ENCODE measurements around the gene PTCD1.
"Not testable (repeated sequence)": the region's sequence is repeated elsewhere in the genome, so short reads cannot be mapped to it uniquely, and the experiment has no call there.

PTCD1 gene

DNA sequence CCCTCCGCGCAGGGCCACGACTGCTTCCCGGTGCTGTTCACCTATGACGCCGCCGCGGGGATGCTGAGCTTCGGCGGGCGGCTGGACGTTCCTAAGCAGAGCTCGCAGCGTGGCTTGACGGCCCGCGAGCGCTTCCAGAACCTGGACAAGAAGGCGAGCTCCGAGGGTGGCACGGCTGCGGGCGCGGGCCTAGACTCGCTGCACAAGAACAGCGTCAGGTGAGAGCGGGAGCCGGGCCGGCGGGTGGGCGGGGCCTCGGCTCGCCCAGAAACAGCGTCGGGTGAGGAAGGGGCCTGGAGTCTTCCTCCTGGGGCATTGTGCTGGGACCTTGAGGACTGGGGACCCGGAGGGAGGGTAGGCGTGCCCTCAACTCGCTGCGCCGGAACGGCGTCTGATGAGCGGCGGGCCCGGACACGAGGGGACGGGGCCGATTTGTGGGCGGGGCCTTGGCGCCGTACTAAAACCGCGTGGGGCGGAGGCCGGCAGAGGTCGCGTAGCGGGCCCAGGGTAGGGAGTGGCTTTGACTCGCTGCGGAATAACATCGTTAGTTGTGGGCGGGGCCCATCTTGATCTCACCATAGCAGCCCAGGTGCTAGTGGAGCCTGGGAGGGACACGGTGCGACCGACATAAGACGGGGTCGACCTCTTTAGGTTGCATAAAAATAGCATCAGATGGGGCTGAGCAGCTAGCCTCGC is 45.8 kb downstream of the PTCD1 start:
- Mint-ChIP-seq H3K27ac (peak overlapping the region; percentile 80), H3K9me3 (no peaks in the 10 kb centered on the region), H3K4me1 (peaks cover 27% of the 10 kb centered on the region), H3K36me3 (ENCODE audit: low read depth) (peaks cover 59% of the 10 kb centered on the region), H3K4me3 (peak overlapping the region; percentile 46), H3K27me3 (no peaks in the 10 kb centered on the region)
- ATAC-seq, result peak; percentile 77
- peak; percentile 76 for DNase-seq

DNA sequence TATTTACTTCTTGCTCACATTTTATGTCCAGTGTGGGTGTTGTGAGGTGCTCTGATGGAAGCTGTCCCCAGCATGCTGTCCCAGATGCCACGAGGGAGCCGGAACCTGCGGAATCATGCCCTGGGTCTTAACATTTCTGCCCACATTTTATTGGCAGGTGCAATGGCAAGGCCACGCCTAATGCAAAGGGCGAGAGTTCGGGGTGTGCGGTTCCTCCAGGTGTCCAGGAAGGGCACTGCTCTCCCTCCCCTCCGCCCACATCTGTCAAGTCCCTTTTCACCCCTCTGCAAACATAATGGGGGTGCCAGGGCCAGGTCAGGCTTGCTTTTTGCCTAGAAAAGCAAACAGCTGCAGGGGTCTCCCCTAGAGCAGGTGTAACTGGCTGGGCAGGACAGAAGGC is 46.6 kb downstream of the PTCD1 start:
- no peaks in the 10 kb centered on the region for H3K9me3 Mint-ChIP-seq
- no peak overlapping the region for H3K4me3 Mint-ChIP-seq
- no peak for ATAC-seq
- H3K27me3 Mint-ChIP-seq, result no peaks in the 10 kb centered on the region
- DNase-seq, result no peak
- peak overlapping the region; percentile 59 for H3K27ac Mint-ChIP-seq
- H3K4me1 Mint-ChIP-seq, result peaks cover 26% of the 10 kb centered on the region
- peaks cover 57% of the 10 kb centered on the region for H3K36me3 Mint-ChIP-seq (ENCODE audit: low read depth)

DNA sequence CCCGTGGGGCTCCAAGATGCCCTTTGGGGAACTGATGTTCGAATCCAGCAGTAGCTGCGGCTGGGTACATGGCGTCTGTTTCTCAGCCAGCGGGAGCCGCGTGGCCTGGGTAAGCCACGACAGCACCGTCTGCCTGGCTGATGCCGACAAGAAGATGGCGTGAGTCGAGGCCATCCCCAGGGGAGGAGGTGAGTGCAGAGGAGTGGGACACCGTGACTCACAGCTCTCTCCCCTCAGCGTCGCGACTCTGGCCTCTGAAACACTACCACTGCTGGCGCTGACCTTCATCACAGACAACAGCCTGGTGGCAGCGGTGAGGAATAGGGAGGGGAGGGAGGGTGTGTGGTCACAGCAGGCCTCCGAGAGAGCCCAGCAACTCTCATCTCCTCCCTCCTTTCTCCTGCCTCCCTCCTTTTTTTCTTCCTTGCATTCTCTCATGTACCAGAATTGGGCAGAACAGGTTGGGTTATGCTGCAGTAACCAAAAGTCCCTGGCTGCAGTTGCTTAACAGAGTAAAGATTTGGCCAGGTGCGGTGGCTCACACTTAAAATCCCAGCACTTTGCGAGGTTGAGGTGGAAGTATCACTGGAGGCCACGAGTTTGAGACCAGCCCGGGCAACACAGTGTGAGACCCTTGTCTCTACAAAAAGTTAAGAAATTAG is 47.5 kb downstream of the PTCD1 start:
- H3K27ac Mint-ChIP-seq, result no peak overlapping the region
- H3K27me3 Mint-ChIP-seq, result no peaks in the 10 kb centered on the region
- no peak overlapping the region for H3K4me3 Mint-ChIP-seq
- H3K36me3 Mint-ChIP-seq (ENCODE audit: low read depth), result peaks cover 62% of the 10 kb centered on the region
- peaks cover 28% of the 10 kb centered on the region for H3K4me1 Mint-ChIP-seq
- no peaks in the 10 kb centered on the region for H3K9me3 Mint-ChIP-seq
- no peak for ATAC-seq
- DNase-seq, result no peak

DNA sequence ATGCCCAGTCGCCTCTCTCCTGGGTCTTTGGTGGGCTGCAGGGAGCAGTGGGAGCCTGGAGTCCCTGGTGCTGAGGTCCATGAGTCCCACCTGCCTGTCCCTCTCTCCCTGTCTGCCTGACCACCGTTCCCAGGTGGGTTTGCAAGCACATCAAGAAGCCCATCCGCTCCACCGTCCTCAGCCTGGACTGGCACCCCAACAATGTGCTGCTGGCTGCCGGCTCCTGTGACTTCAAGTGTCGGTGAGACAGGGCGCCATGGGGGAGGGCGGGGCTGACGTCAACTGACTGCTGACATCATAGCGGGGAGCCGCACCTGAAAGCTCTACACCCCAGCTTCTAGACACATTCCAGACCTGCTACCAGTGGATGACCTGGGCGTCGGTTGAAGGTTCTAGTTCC is 48.8 kb downstream of the PTCD1 start:
- no peak for ATAC-seq
- peaks cover 31% of the 10 kb centered on the region for H3K4me1 Mint-ChIP-seq
- no peak overlapping the region for H3K4me3 Mint-ChIP-seq
- H3K27me3 Mint-ChIP-seq, result no peaks in the 10 kb centered on the region
- no peaks in the 10 kb centered on the region for H3K9me3 Mint-ChIP-seq
- H3K36me3 Mint-ChIP-seq (ENCODE audit: low read depth), result peaks cover 57% of the 10 kb centered on the region
- no peak for DNase-seq
- H3K27ac Mint-ChIP-seq, result no peak overlapping the region

DNA sequence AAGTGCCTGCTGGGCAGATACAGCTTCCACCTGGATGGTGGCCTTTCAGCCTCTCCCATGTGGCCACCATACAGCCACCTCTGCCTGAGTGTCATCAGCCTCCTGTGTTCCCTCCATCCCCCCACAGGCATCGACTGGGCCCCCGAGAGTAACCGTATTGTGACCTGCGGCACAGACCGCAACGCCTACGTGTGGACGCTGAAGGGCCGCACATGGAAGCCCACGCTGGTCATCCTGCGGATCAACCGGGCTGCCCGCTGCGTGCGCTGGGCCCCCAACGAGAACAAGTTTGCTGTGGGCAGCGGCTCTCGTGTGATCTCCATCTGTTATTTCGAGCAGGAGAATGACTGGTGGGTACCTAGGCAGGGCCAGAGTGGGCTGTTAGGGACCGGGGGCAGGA is 50.7 kb downstream of the PTCD1 start:
- no peak overlapping the region for H3K27ac Mint-ChIP-seq
- H3K4me1 Mint-ChIP-seq, result peaks cover 35% of the 10 kb centered on the region
- ATAC-seq (no peak), DNase-seq (no peak)
- peaks cover 48% of the 10 kb centered on the region for H3K36me3 Mint-ChIP-seq (ENCODE audit: low read depth)
- H3K9me3 Mint-ChIP-seq, result no peaks in the 10 kb centered on the region
- H3K27me3 Mint-ChIP-seq, result no peaks in the 10 kb centered on the region
- no peak overlapping the region for H3K4me3 Mint-ChIP-seq

DNA sequence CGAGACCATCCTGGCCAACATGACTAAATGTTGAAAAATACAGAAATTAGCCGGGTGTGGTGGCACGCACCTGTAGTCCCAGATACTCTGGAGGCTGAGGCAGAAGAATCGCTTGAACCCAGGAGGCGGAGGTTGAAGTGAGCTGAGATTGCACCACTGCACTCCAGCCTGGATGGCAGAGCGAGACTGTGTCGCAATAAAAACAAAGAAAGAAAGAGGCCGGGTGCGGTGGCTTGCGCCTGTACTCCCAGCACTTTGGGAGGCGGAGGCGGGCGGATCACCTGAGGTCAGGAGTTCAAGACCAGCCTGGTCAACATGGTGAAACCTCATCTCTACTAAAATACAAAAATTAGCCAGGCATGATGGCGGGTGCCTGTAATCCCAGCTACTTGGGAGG is 51.4 kb downstream of the PTCD1 start:
- H3K4me3 Mint-ChIP-seq, H3K27me3 Mint-ChIP-seq, DNase-seq, ATAC-seq, H3K9me3 Mint-ChIP-seq: not testable (repeated sequence)
- Mint-ChIP-seq H3K27ac (peak overlapping the region; percentile 49), H3K4me1 (peaks cover 33% of the 10 kb centered on the region), H3K36me3 (ENCODE audit: low read depth) (peaks cover 47% of the 10 kb centered on the region)

DNA sequence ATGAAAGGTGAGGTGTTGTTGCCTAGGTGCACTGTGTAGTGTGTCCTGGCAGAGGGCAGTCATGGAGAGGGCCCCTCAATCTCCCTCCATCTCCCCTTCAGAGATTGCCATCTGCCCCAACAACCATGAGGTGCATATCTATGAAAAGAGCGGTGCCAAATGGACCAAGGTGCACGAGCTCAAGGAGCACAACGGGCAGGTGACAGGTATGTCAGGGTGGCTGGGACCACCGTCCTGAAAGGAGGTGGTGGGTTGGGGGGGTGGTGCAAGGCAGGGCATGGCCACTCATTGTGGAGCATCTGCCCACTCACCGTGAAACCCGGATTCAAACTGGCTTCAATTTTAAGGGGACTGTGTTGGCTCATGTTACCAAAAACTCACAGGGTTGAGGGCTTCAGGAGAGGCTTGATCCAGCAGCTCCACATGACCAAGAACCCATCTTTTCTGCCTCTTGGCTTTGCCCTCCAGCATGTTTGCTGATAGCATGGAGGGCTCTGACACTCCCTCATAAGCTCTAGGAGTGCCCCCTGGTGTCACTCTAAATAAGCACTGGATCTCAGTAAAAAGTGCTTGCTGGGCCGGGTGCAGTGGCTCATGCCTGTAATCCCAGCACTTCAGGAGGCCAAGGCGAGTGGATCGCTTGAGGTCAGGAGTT is 51.9 kb downstream of the PTCD1 start:
- H3K36me3 Mint-ChIP-seq (ENCODE audit: low read depth), result peaks cover 43% of the 10 kb centered on the region
- H3K4me1 Mint-ChIP-seq, result peaks cover 32% of the 10 kb centered on the region
- no peaks in the 10 kb centered on the region for H3K9me3 Mint-ChIP-seq
- H3K27me3 Mint-ChIP-seq, result no peaks in the 10 kb centered on the region
- ATAC-seq (peak; percentile 51), DNase-seq (no peak)
- H3K27ac Mint-ChIP-seq, result peak overlapping the region; percentile 54
- no peak overlapping the region for H3K4me3 Mint-ChIP-seq

DNA sequence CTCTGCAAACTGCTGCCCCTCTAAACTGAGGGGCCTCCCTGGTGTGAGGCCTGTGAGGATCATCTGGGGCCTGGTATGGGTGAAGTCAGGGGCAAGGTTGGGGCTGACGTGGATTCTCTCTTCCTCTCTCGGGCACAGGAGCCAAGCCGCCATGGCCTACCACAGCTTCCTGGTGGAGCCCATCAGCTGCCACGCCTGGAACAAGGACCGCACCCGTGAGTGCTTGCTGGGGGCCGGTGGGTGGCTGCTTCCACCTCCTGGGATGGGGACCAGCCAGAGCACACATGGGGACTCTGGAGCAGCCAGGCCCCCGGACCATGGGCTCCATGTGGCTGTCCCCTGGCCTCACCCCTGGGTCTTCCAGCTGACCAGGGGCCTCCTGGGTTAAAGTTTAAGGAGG is 53.0 kb downstream of the PTCD1 start:
- no peak for ATAC-seq
- H3K4me1 Mint-ChIP-seq, result peaks cover 40% of the 10 kb centered on the region
- H3K36me3 Mint-ChIP-seq (ENCODE audit: low read depth), result peaks cover 40% of the 10 kb centered on the region
- no peaks in the 10 kb centered on the region for H3K27me3 Mint-ChIP-seq
- no peak overlapping the region for H3K4me3 Mint-ChIP-seq
- DNase-seq, result no peak
- H3K9me3 Mint-ChIP-seq, result no peaks in the 10 kb centered on the region
- H3K27ac Mint-ChIP-seq, result peak overlapping the region; percentile 14

DNA sequence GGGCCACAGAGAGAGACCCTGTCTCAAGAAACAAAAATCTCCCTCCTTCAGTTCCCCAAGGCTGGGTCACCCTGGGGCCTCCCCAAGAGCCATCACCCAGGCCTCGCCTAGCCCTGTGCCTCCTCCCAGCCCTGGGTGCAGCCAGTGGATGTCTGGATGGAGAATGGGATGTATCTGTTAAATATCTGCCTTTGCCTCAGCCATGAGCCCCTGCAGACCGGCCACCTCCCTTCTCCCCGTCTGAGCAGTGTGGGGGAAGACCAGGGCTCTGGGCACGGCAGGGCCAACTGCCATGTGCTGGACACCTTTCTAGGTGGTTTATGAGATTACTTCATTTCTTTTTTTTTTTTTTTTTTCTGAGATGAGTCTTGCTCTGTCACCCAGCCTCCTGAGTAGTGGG is 54.1 kb downstream of the PTCD1 start:
- Mint-ChIP-seq H3K27me3 (no peaks in the 10 kb centered on the region), H3K27ac (peak overlapping the region; percentile 78), H3K9me3 (no peaks in the 10 kb centered on the region), H3K4me1 (peaks cover 50% of the 10 kb centered on the region), H3K4me3 (no peak overlapping the region), H3K36me3 (ENCODE audit: low read depth) (peaks cover 40% of the 10 kb centered on the region)
- ATAC-seq, result no peak
- no peak for DNase-seq

DNA sequence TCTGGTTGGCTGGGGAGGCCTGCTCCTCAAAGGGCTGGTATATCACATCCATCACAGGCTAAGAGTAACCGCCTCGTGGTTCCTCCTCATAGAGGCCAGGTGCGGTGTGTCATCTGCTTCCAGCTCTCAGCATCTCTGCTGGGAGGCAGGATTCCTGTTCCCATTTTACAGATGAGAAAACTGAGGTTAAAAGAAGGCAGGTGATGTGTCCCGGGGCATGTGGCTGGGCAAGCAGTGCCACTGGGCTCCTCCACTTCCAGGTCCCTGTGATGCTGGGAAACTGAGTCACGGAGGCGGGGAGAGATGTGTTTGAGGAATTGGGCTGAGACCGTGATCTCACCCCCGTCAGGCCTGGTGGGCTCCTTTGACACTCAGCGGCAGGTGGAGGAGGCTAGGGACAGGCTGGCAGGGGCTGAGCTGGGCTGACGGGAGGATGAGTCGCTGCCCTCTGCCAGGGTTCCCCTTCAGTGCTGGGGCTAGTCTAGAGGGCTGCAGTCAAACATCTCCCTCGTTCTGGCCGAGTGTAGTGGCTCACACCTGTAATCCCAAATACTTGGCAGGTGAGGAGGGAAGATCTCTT is 54.7 kb downstream of the PTCD1 start:
- peak overlapping the region; percentile 78 for H3K27ac Mint-ChIP-seq
- peaks cover 39% of the 10 kb centered on the region for H3K36me3 Mint-ChIP-seq (ENCODE audit: low read depth)
- no peak overlapping the region for H3K4me3 Mint-ChIP-seq
- peaks cover 56% of the 10 kb centered on the region for H3K4me1 Mint-ChIP-seq
- H3K27me3 Mint-ChIP-seq, result no peaks in the 10 kb centered on the region
- ATAC-seq (no peak), DNase-seq (no peak)
- H3K9me3 Mint-ChIP-seq, result no peaks in the 10 kb centered on the region

DNA sequence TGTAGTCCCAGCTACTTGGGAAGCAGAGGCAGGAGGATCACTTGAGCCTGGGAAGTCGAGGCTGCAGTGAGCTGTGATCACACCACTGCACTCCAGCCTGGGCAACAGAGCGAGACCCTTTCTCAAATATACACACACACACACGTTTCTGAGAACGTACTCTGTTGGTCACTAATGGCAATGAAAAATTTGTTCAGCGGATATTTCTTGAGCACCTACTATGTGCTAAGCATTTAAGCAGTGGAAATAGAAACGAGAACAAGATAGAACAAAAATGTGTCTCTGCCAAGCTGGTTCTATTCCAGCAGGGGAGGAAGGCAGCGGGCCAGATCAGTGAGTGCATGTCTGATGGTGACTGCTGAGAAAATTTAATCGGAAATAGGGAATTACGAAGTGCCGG is 55.4 kb downstream of the PTCD1 start:
- Mint-ChIP-seq H3K9me3 (no peaks in the 10 kb centered on the region), H3K27ac (peak overlapping the region; percentile 78), H3K4me3 (no peak overlapping the region), H3K4me1 (peaks cover 61% of the 10 kb centered on the region), H3K36me3 (ENCODE audit: low read depth) (peaks cover 38% of the 10 kb centered on the region), H3K27me3 (no peaks in the 10 kb centered on the region)
- ATAC-seq (no peak), DNase-seq (no peak)

DNA sequence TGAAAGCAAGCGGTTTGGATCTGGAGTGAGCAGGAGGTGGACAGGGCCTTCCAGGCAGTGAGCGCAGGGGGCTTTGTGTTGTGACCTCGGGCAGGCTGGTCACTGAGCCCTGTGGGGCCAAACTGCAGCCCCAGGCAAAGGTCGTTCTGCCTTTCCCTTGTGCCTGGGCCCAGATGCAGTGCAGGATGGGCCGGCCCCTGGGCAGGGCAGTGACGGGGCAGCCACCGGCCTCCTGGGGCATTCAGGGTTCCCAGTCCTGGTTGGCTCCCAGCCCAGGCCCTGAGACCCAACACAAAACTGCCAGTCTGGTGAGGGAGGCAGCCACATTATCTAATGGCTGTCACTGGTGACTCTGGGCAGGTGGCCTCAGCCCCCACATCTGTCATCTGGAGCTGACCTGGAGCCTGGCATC is 56.9 kb downstream of the PTCD1 start:
- Mint-ChIP-seq H3K4me3 (peak overlapping the region; percentile 78), H3K27ac (peak overlapping the region; percentile 94), H3K4me1 (peaks cover 77% of the 10 kb centered on the region), H3K9me3 (no peaks in the 10 kb centered on the region), H3K36me3 (ENCODE audit: low read depth) (peaks cover 41% of the 10 kb centered on the region), H3K27me3 (no peaks in the 10 kb centered on the region)
- ATAC-seq, result no peak
- DNase-seq, result no peak

DNA sequence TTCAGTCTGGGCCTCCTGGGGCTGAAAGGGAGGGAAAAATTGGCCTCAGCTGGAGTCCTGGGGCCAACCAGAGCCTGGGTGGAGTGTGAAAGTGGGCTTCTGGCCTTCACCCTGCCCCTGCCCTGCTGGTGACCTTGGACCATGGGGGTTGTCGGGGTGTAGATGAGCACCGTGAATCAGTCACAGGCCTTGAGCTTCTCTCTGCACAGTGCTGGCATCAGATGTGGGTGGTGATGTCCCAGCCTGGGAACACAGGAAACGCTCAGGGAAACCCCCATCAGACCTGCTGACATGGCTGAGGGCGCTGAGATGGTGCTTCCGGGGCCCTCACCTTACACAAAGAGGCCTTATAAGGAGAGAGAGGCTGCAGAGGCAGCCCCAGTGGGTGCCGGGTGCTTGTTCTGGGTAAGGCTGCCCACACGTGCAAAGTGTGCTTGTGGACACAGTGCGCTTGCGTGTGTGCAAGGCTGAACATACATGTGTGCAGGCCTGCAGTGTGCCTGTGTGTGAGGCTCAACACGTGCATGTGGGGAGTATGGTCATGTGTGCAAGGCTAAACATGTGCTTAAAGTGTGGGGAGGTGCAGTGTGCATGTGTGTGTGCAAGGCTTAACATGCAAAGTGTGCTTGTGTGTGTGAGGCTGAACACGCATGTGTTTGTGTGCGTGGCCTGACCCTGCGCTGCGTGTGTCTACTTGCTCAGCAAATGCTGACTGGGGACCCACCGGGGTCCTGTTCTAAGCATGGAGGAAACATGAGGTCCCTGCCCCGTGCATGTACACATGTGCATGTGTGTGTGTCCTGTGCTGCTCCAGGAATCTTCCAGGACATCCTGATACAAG is 57.6 kb downstream of the PTCD1 start:
- Mint-ChIP-seq H3K36me3 (ENCODE audit: low read depth) (peaks cover 38% of the 10 kb centered on the region), H3K4me1 (peaks cover 77% of the 10 kb centered on the region), H3K27me3 (no peaks in the 10 kb centered on the region)

More for the DNA sequence above, 57.6 kb downstream of the PTCD1 start:
- H3K4me3 Mint-ChIP-seq, result peak overlapping the region; percentile 78
- peak overlapping the region; percentile 94 for H3K27ac Mint-ChIP-seq
- ATAC-seq, result peak; percentile 91
- DNase-seq, result peak; percentile 86
- H3K9me3 Mint-ChIP-seq, result no peaks in the 10 kb centered on the region

All from activated naive CD8-positive, alpha-beta T cell treated with anti-CD3 and anti-CD28 coated beads, Interleukin-2, amount 50 U/mL, for 24 hours (primary cell).